Neutrophil (primary cell): ENCODE results near the gene DENND1C.

Experiments
- H3K27ac ChIP-seq: fragments of 200-600 bp; sonication (generic); 2 replicates; pipeline ENCODE4 v1.5.1; 2016; ENCODE audit warnings: mild to moderate bottlenecking, moderate library complexity
- H3K27me3 ChIP-seq: fragments of 200-600 bp; sonication (generic); 2 replicates; pipeline ENCODE4 v1.6.0; 2016; ENCODE audit warnings: mild to moderate bottlenecking
- H3K36me3 ChIP-seq: fragments of 200-600 bp; sonication (generic); 2 replicates; pipeline ENCODE4 v1.5.1; 2017
- H3K4me1 ChIP-seq, 2 experiments: fragments of 200-600 bp in 1 of 2; sonication (generic) in 1 of 2; 1 replicate in 1 of 2; 2 replicates in 1 of 2; pipeline versions ENCODE4 v1.5.1 to v1.6.1; 2013 to 2016; ENCODE audit warnings: low read depth in 1 of 2, low read length in 1 of 2, mild to moderate bottlenecking in 1 of 2, moderate library complexity in 1 of 2; ENCODE audit not compliant: control insufficient read depth in 1 of 2, insufficient read depth in 1 of 2
- H3K4me3 ChIP-seq, 2 experiments: fragments of 200-600 bp in 1 of 2; sonication (generic) in 1 of 2; 1 replicate in 1 of 2; 2 replicates in 1 of 2; pipeline ENCODE4 v1.5.1; 2013 to 2016; ENCODE audit warnings: low read depth in 1 of 2, low read length in 1 of 2, mild to moderate bottlenecking in 1 of 2, moderate library complexity in 1 of 2
- H3K9me3 ChIP-seq: fragments of 200-600 bp; sonication (generic); 2 replicates; pipeline ENCODE4 v1.5.1; 2016
- CTCF ChIP-seq: fragments of 200-600 bp; sonication (generic); IDR thresholded peaks from 2 replicates; pipeline ENCODE4 v1.5.1; 2016; ENCODE audit warnings: antibody characterized with exemption

DENND1C gene

GRCh38 chr19:6440905-6441304 lies 40.7 kb downstream of the DENND1C start:
- Histone ChIP-seq H3K36me3 (no peaks in the 10 kb centered on the region), H3K27ac (no peak overlapping the region), H3K4me3 (no peak overlapping the region), H3K9me3 (no peaks in the 10 kb centered on the region), H3K4me1 (no peaks in the 10 kb centered on the region), H3K27me3 (peaks cover 6% of the 10 kb centered on the region)
- TF ChIP-seq CTCF = no peak

GRCh38 chr19:6439743-6440142 lies 41.8 kb downstream of the DENND1C start:
- no peaks in the 10 kb centered on the region for H3K36me3 ChIP-seq
- H3K4me1 ChIP-seq = no peaks in the 10 kb centered on the region
- no peak overlapping the region for H3K27ac ChIP-seq
- no peak for TF ChIP-seq CTCF
- H3K4me3 ChIP-seq = no peak overlapping the region
- H3K27me3 ChIP-seq = peaks cover 6% of the 10 kb centered on the region
- H3K9me3 ChIP-seq = no peaks in the 10 kb centered on the region

- Histone ChIP-seq H3K4me3 (no peak within 1 kb of the TSS), H3K27ac (no peak within 1 kb of the TSS), H3K36me3 (no peaks in the 10 kb centered on the region), H3K27me3 (peaks cover 3% of the 10 kb centered on the region), H3K4me1 (peaks cover 5 to 6% of the 10 kb centered on the region in 2 experiments), H3K9me3 (no peaks in the 10 kb centered on the region)
- no peak for TF ChIP-seq CTCF
Measured at GRCh38 chr19:6433663-6434062, 47.9 kb downstream of the DENND1C start, which contains the start of gene SLC25A41. Gene SLC25A41, minus strand, starts transcription at chr19:6433763. Its CDS starts 70 bp downstream, at chr19:6433693.

- H3K4me3 ChIP-seq = no peak overlapping the region
- peaks cover 5 to 6% of the 10 kb centered on the region in 2 experiments for H3K4me1 ChIP-seq
- no peaks in the 10 kb centered on the region for H3K36me3 ChIP-seq
- no peak for TF ChIP-seq CTCF
- H3K9me3 ChIP-seq = no peaks in the 10 kb centered on the region
- no peaks in the 10 kb centered on the region for H3K27me3 ChIP-seq
- no peak overlapping the region for H3K27ac ChIP-seq
Measured at GRCh38 chr19:6433165-6433564, 48.4 kb downstream of the DENND1C start.

- Histone ChIP-seq H3K36me3 (no peaks in the 10 kb centered on the region), H3K27me3 (no peaks in the 10 kb centered on the region), H3K27ac (no peak overlapping the region), H3K4me3 (no peak overlapping the region), H3K4me1 (peaks cover 5 to 6% of the 10 kb centered on the region in 2 experiments), H3K9me3 (no peaks in the 10 kb centered on the region)
- TF ChIP-seq CTCF = no peak
Measured at GRCh38 chr19:6431891-6432290, 49.7 kb downstream of the DENND1C start.
